Left lobe of liver (tissue), 2 donors: ENCODE data around the gene KIF5A. TPM values are rescaled to one million over a fixed set of nuclear protein-coding genes. Genes with fewer than 3 reads are reported as not detected.

Source experiments
- ATAC-seq: fragments of 200-7000 bp; cut with Tn5 transposase; one replicate; pipeline ENCODE4 v1.9.1; 2020; ENCODE audit warnings: mild to moderate bottlenecking, moderate library complexity
- DNase-seq: peaks from one replicate; pipeline ENCODE4 v3.0.0-alpha.2; 2020; ENCODE audit warnings: low spot score
- total RNA-seq: library from RNA; stranded (reverse); gene quantifications from one replicate; pipeline ENCODE4 v1.2.1, GENCODE V29; 2021
- donor health status: DM: no; HTN: no; CAD: no; lungs with moderate emphysema.
- donor health status: DM: no; HTN: yes; CAD: no.

KIF5A gene
- total RNA-seq, 1 donor from 2014 or later, result 0.05 TPM

DNA sequence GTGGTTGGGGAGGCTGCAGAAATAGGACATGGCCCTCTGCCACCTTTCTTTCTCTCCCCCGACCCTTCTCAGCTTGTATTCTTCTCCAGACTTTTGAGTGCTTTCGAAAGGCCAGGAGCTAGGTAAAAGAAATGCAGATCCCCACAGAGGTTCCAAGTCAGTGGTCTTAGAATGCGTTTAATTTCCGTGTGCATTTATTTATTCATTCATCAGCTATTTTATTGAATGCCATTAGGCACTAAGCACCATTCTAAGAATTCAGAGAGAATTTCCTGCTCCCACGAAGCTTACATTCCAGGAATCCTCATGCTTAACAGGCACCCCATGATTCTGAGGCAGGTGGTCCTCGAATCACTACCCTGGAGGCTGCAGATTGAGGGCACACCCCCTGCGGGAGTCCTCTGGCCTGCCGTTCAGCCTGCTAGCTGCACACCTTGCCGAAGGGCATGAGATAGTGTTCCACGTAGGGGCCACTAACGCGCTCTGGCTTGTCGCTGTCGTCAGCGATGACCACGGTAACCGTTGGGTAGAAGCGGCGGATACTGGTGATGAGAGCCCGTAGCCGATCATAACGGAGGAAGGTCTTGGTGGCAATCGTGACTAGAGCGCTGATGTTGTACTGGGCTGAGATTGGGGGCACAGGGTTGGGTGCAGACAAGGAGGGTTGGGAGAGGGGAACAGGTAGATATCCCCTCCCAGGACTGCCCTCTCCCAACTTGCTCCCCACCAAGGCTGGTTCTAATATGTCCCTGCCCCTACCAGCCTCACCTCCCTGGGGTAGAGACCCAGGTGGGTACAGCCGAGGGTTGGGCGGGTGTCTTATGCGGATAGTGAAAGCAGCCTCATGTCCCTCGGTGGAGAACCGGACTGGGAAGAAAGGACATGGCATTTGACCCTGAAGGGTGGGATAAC, 78.7 kb downstream of the KIF5A start:
- DNase-seq (peak; percentile 37), ATAC-seq (no peak)

DNA sequence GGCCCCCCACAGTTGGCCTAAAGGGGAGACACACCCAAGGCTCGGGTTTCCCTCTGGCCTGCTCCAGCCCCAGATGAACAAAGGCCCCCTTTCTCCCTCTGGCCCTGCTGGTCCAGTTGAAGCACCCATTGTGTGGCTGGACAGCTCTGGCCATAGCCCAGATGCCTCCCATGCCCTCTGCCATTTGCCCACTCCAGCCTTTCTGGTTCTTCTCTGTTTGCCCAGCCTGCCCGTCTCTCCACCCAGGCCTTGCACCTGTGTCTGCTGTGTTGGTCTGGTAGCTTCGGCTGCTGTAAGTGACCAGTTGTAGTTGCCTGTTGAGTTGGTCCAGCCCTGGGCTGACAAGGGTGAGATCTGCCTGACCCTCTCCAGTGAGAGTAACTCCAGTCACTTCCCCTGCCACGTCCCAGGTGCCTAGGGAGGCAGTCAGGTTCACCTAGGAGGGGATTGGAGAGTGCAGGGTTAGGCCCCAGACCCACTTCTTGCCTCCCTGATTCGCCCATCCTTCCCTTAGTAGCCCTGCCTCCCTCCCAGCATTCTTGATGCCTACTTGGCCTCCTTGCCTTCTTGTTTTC, 80.1 kb downstream of the KIF5A start:
- ATAC-seq, result no peak
- peak; percentile 34 for DNase-seq

DNA sequence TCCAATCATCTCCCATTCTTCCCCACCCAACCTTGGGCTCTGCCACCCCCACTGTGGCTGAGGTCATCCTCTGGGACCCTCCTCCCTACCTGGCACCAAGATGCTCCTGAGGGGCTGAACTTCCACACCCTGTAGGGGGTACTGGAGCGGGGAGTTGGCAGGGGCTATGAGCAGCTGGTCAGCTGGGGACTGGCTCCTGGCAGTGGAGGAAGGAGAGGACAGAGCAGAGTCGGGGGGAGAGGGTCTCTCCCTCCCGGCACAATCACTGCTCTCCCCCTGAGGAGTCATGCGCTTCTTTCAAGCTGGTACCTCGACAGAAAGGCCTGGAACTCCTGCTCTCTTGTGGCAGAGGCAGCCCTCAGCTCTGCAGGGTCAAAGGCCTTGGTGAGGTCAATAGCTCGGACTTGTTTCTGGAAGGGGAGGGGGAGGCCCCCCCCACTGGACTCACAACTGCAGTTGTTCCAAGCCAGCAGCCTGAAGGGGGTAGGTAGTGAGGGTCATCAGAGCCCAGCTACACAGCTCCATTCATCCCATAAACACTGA, 81.1 kb downstream of the KIF5A start:
- DNase-seq (peak; percentile 42), ATAC-seq (no peak)

DNA sequence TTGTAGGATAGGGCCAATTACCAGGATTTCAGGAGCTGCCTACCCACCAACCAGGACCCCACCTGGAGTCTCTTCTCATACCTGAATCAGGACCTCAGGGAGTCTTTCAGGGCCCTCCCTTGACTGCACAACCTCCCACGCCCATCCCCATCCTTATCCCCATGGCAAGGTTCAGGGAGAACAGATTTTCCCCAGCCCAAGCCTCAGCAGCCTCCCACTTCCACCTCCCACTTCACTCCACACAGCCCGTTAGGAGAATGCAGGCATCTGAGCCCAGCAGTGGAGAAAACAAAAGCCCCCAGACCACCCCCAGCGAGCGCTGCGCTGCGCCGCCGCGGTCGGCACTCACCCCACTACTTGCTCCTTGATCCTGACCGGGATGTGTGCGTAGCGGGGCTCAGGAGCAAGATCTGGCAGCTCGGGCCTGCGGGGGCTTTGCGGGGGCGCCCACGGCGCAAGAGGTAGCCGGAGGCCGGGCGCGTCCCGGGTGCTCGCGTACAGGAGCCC, 81.8 kb downstream of the KIF5A start:
- no peak for ATAC-seq
- DNase-seq, result peak; percentile 27

DNA sequence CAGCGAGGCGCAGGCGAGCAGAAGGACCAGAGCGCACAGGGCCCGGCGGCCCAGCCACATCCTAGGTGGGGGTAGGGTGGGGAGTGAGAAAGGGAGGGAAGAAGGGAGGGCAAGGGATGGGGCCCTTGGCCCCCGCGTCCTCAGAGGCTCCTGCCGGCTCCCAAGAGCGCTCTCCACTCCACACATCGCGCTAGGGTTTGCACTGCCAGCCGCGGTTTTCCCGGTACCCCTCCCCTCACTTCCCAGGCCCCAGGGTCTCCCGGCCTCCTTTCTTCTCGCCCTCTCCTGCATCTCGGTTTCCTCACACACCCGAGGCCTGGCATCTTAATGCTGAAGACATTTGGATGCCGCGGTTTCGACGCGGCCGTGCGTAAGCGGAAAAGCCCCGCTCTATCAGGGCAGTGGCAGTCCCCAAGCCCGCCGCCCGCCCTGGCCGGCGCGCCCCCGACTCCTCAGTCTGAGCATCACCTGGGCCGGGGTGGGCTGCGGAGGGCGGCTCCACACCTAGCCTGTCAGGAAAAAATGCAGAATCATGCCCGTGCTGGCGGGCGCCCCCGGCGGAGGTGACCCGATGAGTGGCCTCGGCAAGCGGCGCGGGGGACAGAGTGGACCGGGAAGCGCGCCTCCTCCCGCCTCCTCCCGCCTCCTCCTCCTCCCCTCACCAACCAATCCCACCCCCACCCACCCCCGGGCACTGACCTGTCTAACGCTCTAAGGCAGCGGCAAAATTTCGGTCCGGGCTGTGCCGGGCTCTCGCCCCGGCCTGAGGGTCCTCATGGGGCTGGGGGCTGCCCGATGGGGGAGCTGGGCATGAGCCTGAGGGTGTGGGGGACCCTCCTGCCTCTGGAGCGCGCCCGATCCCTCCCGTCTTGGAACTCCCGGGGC, 82.5 kb downstream of the KIF5A start:
- DNase-seq (peak; percentile 44), ATAC-seq (peak; percentile 50)

DNA sequence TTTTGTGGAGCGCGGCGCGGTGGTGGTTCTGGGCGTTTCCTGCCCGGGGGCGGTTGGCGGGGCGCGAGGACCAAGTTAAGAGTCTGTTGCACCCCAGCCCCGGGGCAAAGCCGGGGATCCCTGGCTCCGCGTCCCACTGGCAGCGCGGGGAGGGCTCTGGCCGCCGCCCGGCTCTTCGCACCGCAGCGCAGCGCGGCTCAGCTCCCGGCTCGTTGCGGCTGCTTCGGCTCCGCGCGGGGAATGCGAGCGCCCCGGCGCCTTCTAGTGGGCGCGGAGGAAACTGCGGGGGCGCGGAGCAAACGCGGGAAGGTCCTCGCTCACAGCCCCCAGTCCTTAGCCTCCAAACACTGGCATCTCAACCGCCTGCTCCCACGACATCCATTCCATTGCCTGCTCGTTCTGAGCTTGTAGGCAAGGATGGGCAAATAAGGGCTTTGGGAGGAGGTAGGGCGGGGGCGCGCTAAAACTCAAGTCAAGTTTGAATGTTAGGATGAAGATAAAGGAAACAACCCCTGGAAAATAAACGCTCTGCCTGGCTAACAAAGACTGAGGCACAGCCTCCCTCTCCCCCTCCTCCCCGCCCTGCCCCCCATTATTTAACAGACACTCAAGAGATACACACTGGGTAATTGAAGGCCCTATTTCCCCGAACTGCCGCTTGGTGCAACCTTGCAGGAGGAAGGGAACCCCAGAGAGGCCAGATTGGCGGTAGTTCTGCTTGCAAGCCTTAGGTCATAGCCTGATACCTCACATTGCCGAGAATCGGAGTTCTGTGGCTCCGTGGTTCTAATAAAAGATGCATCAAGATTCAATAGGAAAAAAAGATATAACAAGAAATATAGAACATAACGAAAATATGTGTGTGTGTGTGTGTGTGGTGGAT, 83.4 kb downstream of the KIF5A start, which contains the start of gene B4GALNT1:
TSS of gene B4GALNT1 (minus strand) at position 244 of the 883 bp plus-strand sequence. CDS start 1,069 bp downstream, outside the sequence.
- DNase-seq, result peak; percentile 59
- ATAC-seq, result peak; percentile 96

Other genes with a start within 250 kb of the KIF5A start
- gene R3HDM2, start 119.0 kb upstream of the KIF5A start, total RNA-seq, result 38.6 TPM
- gene INHBC, start 115.3 kb upstream of the KIF5A start, total RNA-seq, result 51.9 TPM
- 81.6 TPM for gene INHBE, start 94.7 kb upstream of the KIF5A start, total RNA-seq
- 0.20 TPM for gene GLI1, start 90.3 kb upstream of the KIF5A start, total RNA-seq
- gene ARHGAP9, start 70.2 kb upstream of the KIF5A start, total RNA-seq, result 4.3 TPM
- 71.1 TPM for gene MARS1, start 62.0 kb upstream of the KIF5A start, total RNA-seq
- gene DDIT3, start 29.5 kb upstream of the KIF5A start, total RNA-seq, result 13.9 TPM
- 59.6 TPM for gene MBD6, start 27.2 kb upstream of the KIF5A start, total RNA-seq
- gene DCTN2, start 2.9 kb upstream of the KIF5A start, total RNA-seq, result 28.9 TPM
- gene PIP4K2C, start 41.1 kb downstream of the KIF5A start, total RNA-seq, result 11.8 TPM
- 2.2 TPM for gene DTX3, start 54.8 kb downstream of the KIF5A start, total RNA-seq
- 1.5 TPM for gene ARHGEF25, start 61.4 kb downstream of the KIF5A start, total RNA-seq
- 0.60 TPM for gene B4GALNT1, start 83.2 kb downstream of the KIF5A start, total RNA-seq
- gene OS9, start 144.1 kb downstream of the KIF5A start, total RNA-seq, result 230 TPM
- 0.83 TPM for gene AGAP2, start 188.7 kb downstream of the KIF5A start, total RNA-seq
- 18.2 TPM for gene TSPAN31, start 195.0 kb downstream of the KIF5A start, total RNA-seq
- 30.8 TPM for gene CDK4, start 202.3 kb downstream of the KIF5A start, total RNA-seq
- gene MARCHF9, start 205.1 kb downstream of the KIF5A start, total RNA-seq, result 3.6 TPM
- 0.45 TPM for gene CYP27B1, start 217.0 kb downstream of the KIF5A start, total RNA-seq
- 9.7 TPM for gene METTL1, start 222.1 kb downstream of the KIF5A start, total RNA-seq
- gene EEF1AKMT3, start 222.6 kb downstream of the KIF5A start, total RNA-seq, result 6.0 TPM
- gene TSFM, start 232.7 kb downstream of the KIF5A start, total RNA-seq, result 30.0 TPM